Lower lobe of right lung (tissue), 2 donors: ENCODE measurements around the gene VSNL1. TPM values are rescaled to one million over a fixed set of nuclear protein-coding genes. Genes with fewer than 3 reads are reported as not detected.
A peak's percentile ranks its signal among the peaks of the same experiment; 100 is the strongest.

Source experiments
- ATAC-seq, 2 donors: fragments of 200-7000 bp; cut with Tn5 transposase; one replicate each; pipeline ENCODE4 v1.9.1; 2020 to 2022; ENCODE audit warnings: mild to moderate bottlenecking in 2 of 2, moderate library complexity in 2 of 2
- DNase-seq: peaks from one replicate; pipeline ENCODE4 v3.0.0-alpha.2; 2020
- H3K27ac ChIP-seq: fragments of 200-600 bp; one replicate; pipeline ENCODE4 v1.8.0; 2022
- H3K27me3 ChIP-seq: fragments of 200-600 bp; one replicate; pipeline ENCODE4 v1.8.0; 2022; ENCODE audit warnings: low read depth
- H3K36me3 ChIP-seq: fragments of 200-600 bp; one replicate; pipeline ENCODE4 v1.8.0; 2022; ENCODE audit warnings: mild to moderate bottlenecking
- H3K4me1 ChIP-seq: fragments of 200-600 bp; one replicate; pipeline ENCODE4 v1.8.0; 2022
- H3K4me3 ChIP-seq: fragments of 200-600 bp; one replicate; pipeline ENCODE4 v1.8.0; 2022; ENCODE audit warnings: mild to moderate bottlenecking
- H3K9me3 ChIP-seq: fragments of 200-600 bp; one replicate; pipeline ENCODE4 v1.8.0; 2022
- intact Hi-C: fragments of 100-400 bp; cut with DNase I; formaldehyde crosslinking; loops from one replicate; pipeline ENCODE4 v1.11.0; 2022
- total RNA-seq: library from RNA; stranded (reverse); fragmentation: NEBNext Ultra II Directional; extraction: Animal tissue kit (Norgen Biotek cat#: 25700); gene quantifications from one replicate; pipeline ENCODE4 v1.2.1, GENCODE V29; 2021
- TF ChIP-seq, protein P1 (sequence below): fragments of 200-600 bp; IDR thresholded peaks from one replicate; pipeline ENCODE4 v1.8.0; 2022; ENCODE audit warnings: antibody characterized with exemption, mild to moderate bottlenecking
- donor health status: DM: no; HTN: yes; CAD: no; lungs with severe emphysema.

VSNL1 gene
- total RNA-seq, 1 donor from 2014 or later, result 1.6 TPM

DNA sequence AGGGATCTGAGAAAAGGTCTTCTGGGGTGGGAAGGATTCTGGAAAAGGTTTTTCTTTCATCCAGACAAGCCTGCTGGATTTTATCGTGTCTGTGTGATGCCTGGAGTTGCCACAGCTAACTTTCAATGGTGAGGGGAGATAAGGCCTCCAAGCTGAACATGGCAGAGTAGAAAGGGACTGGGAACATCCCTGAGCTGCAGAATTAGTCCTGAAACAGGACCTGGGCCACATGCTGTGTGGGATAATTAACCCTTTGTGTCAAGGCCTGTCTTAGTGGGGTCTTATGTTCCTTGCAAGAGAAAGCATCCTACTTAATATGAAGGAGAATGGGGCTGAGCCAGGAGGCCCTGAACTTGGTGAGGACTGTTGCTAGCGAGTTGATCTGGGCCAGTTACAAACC is 66.4 kb downstream of the VSNL1 start:
- H3K27ac ChIP-seq, result no peak overlapping the region
- intact Hi-C loops, result no loop called here
- H3K36me3 ChIP-seq, result no peaks in the 10 kb centered on the region
- H3K4me1 ChIP-seq, result no peaks in the 10 kb centered on the region
- H3K9me3 ChIP-seq, result no peaks in the 10 kb centered on the region
- DNase-seq (no peak), ATAC-seq (no peak)
- no peaks in the 10 kb centered on the region for H3K27me3 ChIP-seq
- H3K4me3 ChIP-seq, result no peak overlapping the region
- TF ChIP-seq, protein P1, sequence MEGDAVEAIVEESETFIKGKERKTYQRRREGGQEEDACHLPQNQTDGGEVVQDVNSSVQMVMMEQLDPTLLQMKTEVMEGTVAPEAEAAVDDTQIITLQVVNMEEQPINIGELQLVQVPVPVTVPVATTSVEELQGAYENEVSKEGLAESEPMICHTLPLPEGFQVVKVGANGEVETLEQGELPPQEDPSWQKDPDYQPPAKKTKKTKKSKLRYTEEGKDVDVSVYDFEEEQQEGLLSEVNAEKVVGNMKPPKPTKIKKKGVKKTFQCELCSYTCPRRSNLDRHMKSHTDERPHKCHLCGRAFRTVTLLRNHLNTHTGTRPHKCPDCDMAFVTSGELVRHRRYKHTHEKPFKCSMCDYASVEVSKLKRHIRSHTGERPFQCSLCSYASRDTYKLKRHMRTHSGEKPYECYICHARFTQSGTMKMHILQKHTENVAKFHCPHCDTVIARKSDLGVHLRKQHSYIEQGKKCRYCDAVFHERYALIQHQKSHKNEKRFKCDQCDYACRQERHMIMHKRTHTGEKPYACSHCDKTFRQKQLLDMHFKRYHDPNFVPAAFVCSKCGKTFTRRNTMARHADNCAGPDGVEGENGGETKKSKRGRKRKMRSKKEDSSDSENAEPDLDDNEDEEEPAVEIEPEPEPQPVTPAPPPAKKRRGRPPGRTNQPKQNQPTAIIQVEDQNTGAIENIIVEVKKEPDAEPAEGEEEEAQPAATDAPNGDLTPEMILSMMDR, result no peak

DNA sequence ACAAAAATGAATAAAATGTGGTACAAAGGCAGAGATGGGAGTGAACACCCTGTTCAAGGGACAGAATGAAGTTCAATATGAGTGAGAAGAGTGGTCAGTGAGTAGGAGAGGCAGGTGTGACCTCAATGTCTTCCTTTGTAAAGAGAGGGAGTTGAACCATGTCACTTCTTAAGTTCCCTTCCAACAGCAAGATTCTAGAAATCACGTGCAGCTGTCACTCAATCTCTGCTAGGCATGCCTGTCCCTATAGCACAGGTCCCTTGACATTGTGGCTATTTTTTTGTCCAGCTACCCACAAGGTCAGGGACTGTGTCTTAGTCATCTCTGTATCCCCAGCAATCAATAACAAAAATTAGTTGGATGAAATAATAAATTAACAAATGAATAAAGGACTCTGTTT is 66.9 kb downstream of the VSNL1 start:
- H3K27me3 ChIP-seq, result no peaks in the 10 kb centered on the region
- TF ChIP-seq, protein P1, result no peak
- no peak for ATAC-seq
- H3K36me3 ChIP-seq, result no peaks in the 10 kb centered on the region
- H3K9me3 ChIP-seq, result no peaks in the 10 kb centered on the region
- no peak overlapping the region for H3K27ac ChIP-seq
- DNase-seq, result no peak
- H3K4me1 ChIP-seq, result no peaks in the 10 kb centered on the region
- intact Hi-C loops, result no loop called here
- H3K4me3 ChIP-seq, result no peak overlapping the region

DNA sequence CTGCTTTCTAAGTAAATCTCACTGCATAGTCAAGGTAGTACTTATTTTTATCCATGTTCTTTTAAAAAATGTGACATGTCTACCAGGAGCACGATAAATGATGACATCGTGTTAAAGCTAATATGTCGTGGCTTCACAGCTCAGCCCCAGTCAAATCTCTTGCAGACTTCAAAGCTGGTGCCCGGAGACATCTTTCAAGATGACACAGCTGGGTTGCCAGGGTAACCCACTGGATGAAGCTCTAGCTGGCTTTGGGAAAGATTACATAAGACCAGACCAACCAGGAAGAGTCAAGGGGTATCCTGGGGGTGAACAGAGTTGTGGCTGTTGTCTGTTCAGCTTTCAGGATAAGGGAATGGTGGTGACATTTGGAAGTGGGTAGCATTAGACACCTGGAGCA is 67.8 kb downstream of the VSNL1 start:
- ATAC-seq, result no peak
- no peaks in the 10 kb centered on the region for H3K4me1 ChIP-seq
- H3K36me3 ChIP-seq, result no peaks in the 10 kb centered on the region
- H3K9me3 ChIP-seq, result no peaks in the 10 kb centered on the region
- no peak for DNase-seq
- no peak overlapping the region for H3K4me3 ChIP-seq
- intact Hi-C loops, result no loop called here
- no peak overlapping the region for H3K27ac ChIP-seq
- TF ChIP-seq, protein P1, result no peak
- no peaks in the 10 kb centered on the region for H3K27me3 ChIP-seq

DNA sequence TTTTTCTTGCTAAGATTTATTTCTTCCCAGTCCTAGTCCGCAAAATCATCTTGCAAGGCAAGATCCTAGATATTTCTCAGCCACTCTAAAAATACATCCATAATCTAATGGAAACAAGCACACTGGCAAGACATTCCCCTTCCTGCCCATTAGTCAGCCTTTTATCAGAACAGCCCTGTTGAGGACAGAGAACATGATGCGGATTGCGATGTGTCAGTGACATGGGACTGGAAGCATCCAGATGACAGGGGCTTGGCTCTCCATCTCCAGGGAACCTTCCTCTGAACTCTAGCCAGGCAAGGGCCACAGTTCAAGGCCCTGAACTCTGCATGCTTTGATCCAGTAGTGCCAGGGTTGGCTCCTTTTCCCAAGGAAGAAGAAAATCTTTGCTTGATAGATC is 70.0 kb downstream of the VSNL1 start:
- Histone ChIP-seq H3K36me3 (no peaks in the 10 kb centered on the region), H3K27ac (no peak overlapping the region), H3K4me3 (no peak overlapping the region), H3K4me1 (no peaks in the 10 kb centered on the region), H3K9me3 (no peaks in the 10 kb centered on the region), H3K27me3 (no peaks in the 10 kb centered on the region)
- DNase-seq (no peak), ATAC-seq (peak; percentile 47 to 54)
- intact Hi-C loops, result no loop called here
- TF ChIP-seq, protein P1, result no peak

DNA sequence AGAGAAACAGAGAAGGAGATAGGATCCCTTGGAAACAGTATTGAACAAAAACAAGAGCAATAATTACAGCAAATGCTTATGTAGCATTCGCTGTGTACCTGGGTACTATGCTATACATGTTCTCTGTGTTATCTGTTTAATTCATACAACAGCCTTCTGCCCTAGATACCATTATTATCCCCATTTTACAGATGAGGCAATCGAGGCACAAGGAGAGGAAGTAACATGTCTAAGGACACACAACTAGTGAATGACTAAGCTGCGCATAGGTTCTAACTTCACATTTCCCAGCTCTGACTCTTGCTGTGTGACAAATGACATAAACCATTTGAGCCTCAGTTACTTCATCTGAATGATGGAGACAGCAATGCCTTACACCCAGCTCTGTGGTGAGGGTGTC is 70.5 kb downstream of the VSNL1 start:
- H3K27ac ChIP-seq, result no peak overlapping the region
- TF ChIP-seq, protein P1, result no peak
- H3K9me3 ChIP-seq, result no peaks in the 10 kb centered on the region
- H3K36me3 ChIP-seq, result no peaks in the 10 kb centered on the region
- H3K27me3 ChIP-seq, result no peaks in the 10 kb centered on the region
- no peak overlapping the region for H3K4me3 ChIP-seq
- no peaks in the 10 kb centered on the region for H3K4me1 ChIP-seq
- DNase-seq (no peak), ATAC-seq (no peak)
- intact Hi-C loops, result no loop called here
